ENCODE results near the gene BLOC1S6. TPM values are rescaled to one million over a fixed set of nuclear protein-coding genes. Genes with fewer than 3 reads are reported as not detected.
"Not testable (repeated sequence)": the region's sequence is repeated elsewhere in the genome, so short reads cannot be mapped to it uniquely, and the experiment has no call there.

The BLOC1S6 gene
- total RNA-seq, 1 donor from 2014 or later: 23.6 TPM

DNA sequence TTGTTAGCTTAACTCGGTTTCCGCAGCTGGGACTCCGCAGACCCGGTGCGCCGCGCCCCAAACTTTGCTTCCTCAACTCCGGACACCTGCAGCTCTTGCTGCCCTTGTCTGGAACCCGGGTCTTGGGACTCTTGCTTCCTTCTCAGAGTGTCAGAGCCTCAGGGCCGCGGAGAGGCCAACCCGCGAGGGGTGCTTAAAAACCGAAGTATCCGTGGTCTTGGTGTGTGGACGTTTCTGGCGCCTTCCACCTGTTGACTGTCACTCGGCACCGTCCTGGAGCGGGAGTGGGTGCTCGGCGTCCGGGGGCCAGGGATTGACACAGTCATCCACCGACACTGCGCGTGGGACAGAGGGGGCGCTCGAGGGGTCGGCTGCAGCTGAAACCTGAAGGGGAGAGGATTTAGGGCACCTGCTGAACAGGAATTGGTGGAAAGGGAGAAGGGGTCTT is 48.0 kb downstream of the BLOC1S6 start:
- intact Hi-C loops (cut with micrococcal nuclease): no loop called here
- DNase-seq (peak; percentile 79), ATAC-seq (peak; percentile 77)

DNA sequence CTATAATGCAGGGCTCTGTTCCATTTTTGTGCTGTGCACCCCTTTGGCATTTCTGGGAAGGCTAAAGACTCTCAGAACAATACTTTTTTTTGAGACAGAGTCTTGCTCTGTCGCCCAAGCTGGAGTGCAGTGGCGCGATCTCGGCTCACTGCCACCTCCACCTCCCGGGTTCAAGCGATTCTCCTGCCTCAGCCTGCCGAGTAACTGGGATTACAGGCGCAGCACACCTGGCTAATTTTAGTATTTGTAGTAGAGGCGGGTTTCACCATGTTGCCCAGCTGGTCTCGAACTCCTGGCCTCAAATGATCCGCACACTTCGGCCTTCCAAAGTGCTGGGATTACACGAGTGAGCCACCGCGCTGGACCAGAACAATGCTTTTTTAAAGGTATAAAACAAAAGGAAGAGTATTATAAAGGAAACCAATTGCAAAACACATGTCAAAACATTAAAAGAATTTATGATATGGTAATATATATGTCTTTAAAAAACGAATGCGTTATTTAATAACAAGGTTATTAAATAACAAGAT is 48.6 kb downstream of the BLOC1S6 start:
- ATAC-seq: no peak
- no peak for DNase-seq
- intact Hi-C loops (cut with micrococcal nuclease): no loop called here

- intact Hi-C loops (cut with micrococcal nuclease): no loop called here
Measured at GRCh38 chr15:45637141-45637540, 50.0 kb downstream of the BLOC1S6 start.

GRCh38 chr15:45637552-45638033 is 50.4 kb downstream of the BLOC1S6 start:
- intact Hi-C loops (cut with micrococcal nuclease): no loop called here
- peak; percentile 15 for ATAC-seq
- DNase-seq: peak; percentile 61

More at GRCh38 chr15:45637141-45637540, 50.0 kb downstream of the BLOC1S6 start:
- ATAC-seq (no peak), DNase-seq (no peak)

DNA sequence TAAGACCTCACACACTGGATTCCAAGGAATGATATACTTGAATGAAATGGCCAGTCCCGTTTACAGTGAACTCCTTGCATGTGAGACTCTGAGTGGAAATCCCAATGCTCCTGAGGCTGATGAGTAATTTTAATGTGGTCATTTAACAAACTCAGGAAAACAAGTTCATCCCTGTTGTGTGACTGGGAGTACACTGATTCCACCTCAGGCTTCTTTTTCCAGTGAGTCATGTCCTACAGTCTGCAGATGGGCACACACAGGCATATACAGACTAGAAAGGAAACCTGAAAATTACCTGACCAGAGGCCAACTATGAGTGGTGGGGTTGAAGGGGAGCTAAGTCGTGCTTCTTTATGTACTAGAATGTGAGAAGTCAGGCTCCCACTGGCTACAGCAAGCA is 53.4 kb downstream of the BLOC1S6 start:
- intact Hi-C loops (cut with micrococcal nuclease): no loop called here
- ATAC-seq: no peak

GRCh38 chr15:45641374-45641781 is 54.2 kb downstream of the BLOC1S6 start:
- intact Hi-C loops (cut with micrococcal nuclease): no loop called here
- DNase-seq: no peak
- ATAC-seq: peak; percentile 44

More for the DNA sequence above, 53.4 kb downstream of the BLOC1S6 start:
- no peak for DNase-seq

DNA sequence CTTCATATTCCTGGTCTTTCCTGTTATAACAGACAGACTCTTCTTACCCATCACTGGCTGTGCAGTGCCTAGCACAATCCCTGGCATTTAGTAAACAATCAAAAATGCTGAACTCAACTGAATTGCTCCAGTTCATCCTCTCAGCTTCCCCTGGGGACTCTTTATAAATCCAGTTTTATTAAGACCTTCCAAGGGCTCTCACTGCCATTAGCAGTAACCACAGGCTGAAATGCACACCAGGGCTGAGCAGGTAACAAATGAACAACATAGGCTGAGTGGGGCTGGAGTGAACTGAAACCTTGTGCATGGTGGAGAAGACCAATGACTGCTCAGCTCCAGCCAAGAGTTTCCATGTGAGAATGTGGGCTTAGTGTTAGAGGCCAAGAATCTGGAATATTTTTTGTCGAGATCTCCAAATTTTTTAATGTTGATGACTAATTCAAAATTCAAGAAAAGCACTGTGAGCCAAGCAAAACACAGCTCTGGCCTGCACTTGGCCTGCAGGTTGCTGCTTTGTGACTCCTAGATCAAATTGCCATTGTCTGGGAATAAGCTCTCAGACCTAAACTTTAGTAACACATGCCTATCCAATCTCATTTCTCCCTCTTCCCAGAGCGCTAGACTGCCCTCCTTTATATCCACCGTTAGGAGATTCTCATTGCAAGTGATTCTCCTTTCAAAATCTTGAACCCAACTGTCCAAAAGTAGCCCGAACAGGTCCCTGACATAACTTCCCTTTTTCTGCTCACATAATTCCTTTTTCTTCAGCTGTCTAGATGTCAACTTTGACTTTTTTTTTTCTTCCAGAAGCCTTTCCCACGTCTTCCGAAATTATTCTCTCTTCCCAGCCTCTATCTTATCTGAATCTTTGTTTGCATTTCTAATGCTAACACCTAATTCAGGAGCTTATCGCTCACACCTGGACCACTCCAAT is 55.1 kb downstream of the BLOC1S6 start:
- ATAC-seq (peak; percentile 63), DNase-seq (peak; percentile 42)
- intact Hi-C loops (cut with micrococcal nuclease): no loop called here

GRCh38 chr15:45644437-45644836 is 57.3 kb downstream of the BLOC1S6 start:
- no peak for ATAC-seq
- intact Hi-C loops (cut with micrococcal nuclease): no loop called here
- no peak for DNase-seq

DNA sequence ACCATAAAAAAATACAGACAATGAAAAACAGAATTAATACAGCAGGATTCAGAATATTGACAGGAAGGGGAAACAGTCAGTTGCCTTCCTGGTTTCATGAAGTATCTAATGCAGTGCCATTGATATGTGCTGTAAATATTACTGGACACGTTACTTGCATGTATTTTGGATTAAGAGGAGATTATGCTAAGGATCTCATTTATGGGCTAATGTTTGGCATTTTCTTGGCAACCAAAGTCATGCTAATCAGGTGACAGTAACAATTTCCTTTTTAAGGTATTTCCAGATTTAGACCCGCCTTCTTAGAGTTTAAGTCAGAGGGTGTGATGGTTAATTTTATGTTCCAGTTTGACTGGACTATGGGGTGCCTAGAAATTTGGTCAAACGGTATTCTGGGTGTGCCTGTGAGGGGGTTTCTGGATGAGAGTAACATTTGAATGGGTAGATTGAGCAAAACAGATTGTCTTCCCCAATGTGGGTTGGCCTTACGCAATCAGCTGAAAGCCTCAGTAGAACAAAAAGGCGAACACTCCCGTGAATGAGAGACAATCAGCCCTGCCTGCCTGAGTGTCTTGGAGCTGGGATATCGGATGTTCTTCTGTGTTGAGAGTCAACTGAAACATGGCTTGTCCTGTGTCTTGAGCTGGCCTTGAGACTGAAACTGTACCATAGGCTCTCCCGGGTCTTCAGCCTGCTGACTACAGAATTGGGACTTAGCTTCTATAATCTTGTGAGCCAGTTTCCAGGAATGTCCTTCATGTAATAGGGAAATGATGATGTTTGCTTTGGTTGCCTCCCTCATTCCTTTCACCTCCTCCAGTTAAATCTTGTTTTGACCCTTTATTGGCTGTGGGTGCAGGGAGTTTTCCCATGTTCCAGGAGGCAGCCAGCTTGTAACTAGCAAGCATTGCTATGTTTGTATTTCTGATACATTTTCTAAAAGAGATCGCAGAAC is 58.1 kb downstream of the BLOC1S6 start:
- no peak for DNase-seq
- intact Hi-C loops (cut with micrococcal nuclease): no loop called here
- ATAC-seq: peak; percentile 18

- intact Hi-C loops (cut with micrococcal nuclease): no loop called here
- ATAC-seq: no peak
- no peak for DNase-seq
Measured at GRCh38 chr15:45646220-45646619, 59.0 kb downstream of the BLOC1S6 start.

DNA sequence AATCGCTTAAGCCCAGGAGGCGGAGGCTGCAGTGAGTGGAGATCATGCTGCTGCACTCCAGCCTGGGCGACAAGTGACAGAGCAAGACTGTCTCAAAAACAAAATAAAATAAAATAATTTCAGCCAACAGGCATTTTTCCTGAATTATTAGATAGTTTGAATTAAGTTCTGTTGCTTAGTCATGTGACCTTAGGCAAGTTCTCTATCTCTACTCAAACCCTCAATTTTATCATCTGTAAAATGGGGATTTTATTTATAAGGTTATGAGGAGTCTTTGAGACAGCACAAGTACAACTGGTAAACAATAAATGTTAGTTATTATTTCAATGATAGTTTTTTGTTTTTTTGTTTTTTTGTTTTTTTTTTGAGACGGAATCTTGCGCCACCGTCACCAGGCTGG is 60.6 kb downstream of the BLOC1S6 start:
- ATAC-seq: no peak
- no peak for DNase-seq
- intact Hi-C loops (cut with micrococcal nuclease): no loop called here

DNA sequence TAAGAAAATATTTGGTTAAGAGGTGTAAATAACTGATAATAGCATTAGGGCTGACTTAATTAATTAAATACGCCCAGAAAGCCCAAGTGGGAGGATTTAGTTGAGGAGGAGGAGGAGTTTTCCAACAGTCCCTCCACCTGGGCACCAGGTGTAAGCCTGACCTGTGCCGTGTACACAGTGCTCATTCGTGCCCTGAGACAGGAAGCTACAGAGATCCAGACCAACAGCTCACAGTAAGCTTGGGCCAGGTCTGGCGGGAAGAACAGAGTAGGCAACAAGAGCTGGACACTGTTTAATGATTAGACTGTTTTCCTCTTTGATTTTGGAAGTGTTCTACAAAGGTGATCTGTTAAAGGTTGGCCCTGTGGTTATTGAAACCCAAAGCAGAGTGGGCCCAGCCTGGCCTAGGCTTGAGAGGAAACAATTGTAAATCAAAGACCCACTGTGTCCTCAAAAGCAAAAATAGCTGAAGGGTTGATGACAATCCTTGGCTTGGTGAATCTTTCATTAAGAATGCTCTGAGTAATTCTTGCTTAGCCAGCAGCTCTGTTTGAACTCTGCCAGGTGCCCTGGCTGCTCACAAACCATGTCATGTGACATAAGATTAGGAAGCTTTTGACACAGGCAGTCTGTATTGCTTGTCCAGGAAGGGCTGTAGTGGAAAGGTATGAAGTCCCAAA is 61.5 kb downstream of the BLOC1S6 start:
- no peak for DNase-seq
- intact Hi-C loops (cut with micrococcal nuclease): no loop called here
- peak; percentile 81 for ATAC-seq

DNA sequence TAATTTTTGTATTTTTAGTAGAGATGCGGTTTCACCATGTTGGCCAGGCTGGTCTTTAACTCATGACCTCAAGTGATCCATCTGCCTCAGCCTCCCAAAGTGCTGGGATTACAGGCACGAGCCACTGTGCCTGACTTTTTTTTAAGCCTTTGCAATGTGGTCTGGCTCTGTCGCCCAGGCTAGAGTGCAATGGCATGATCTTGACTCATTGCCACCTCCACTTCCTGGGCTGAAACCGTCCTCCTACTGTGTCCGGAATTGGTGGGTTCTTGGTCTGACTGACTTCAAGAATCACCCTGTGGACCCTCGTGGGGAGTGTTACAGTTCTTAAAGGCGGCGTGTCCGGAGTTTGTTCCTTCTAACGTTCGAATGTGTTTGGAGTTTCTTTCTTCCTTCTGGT is 62.8 kb downstream of the BLOC1S6 start:
- DNase-seq: not testable (repeated sequence)
- peak; percentile 36 for ATAC-seq

DNA sequence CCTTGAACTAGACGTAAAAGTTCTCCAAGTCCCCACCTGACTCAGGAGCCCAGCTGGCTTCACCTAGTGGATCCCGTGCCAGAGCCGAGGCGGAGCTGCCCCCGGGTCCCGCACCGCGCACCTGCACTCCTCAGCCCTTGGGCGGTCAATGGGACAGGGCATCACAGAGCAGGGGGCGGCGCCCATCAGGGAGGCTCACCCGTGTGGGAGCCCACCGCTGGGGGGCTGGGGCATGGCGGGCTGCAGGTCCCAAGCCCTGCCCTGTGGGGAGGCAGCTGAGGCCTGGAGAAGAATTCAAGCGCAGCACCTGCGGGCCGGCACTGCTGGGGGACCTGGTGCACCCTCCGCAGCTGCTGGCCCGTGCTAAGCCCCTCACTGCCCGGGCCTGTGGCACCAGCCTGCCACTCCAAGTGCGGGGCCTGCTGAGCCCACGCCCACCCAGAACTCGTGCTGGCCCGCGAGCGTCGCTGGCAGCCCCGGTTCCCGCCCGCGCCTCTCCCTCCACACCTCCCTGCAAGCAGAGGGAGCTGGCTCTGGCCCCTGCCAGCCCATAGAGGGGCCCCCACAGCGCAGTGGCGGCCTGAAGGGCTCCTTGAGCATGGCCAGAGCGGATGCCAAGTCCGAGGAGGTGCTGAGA is 63.8 kb downstream of the BLOC1S6 start:
- intact Hi-C loops (cut with micrococcal nuclease): no loop called here
- DNase-seq (no peak), ATAC-seq (no peak)

More for the DNA sequence above, 62.8 kb downstream of the BLOC1S6 start:
- intact Hi-C loops (cut with micrococcal nuclease): not testable (repeated sequence)

GRCh38 chr15:45653702-45654424 is 66.7 kb downstream of the BLOC1S6 start:
- ATAC-seq: peak; percentile 45

GRCh38 chr15:45654749-45655148 is 67.6 kb downstream of the BLOC1S6 start:
- intact Hi-C loops (cut with micrococcal nuclease): no loop called here
- no peak for ATAC-seq
- no peak for DNase-seq

More at GRCh38 chr15:45653702-45654424, 66.7 kb downstream of the BLOC1S6 start:
- DNase-seq: no peak
- intact Hi-C loops (cut with micrococcal nuclease): no loop called here

GRCh38 chr15:45657254-45657653 is 70.1 kb downstream of the BLOC1S6 start:
- ATAC-seq: no peak
- no peak for DNase-seq
- intact Hi-C loops (cut with micrococcal nuclease): no loop called here
